ENCODE measurements around the gene PIN1.

PIN1 gene

DNA sequence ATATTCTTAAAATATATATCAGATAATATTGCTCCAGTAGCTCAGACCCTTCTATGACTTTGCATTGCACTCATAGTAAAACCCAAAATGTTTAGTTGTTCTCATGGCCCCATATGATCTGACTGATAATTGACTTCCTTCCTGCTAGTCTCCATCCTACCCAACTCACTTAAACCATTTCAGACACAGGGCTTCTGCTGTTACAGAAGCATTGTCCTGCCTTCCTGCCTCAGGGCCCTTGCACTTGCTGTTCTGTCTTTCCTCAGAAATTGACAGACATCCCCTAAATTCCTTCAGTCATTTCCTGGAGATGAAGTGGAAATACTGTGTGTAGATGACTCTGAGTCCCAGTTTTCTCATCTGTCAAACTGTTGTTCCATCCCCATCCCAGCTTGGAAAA is 36.0 kb upstream of the PIN1 start:
- in situ Hi-C loops (cut with HindIII; ENCODE audit: low pct_ligation_motif_present, low sequenced_read_pairs): no loop called here
- Histone ChIP-seq H3K27ac (no peak overlapping the region), H3K4me3 (ENCODE audit: low read depth, low read length) (no peak overlapping the region), H3K27me3 (replicated peaks) (no peaks in the 10 kb centered on the region), H3K36me3 (replicated peaks) (no peaks in the 10 kb centered on the region)
- DNase-seq: no peak
- no peak for TF ChIP-seq CTCF (IDR thresholded peaks at IDR 0.05; ENCODE audit: low read depth, low read length, missing control alignments)

DNA sequence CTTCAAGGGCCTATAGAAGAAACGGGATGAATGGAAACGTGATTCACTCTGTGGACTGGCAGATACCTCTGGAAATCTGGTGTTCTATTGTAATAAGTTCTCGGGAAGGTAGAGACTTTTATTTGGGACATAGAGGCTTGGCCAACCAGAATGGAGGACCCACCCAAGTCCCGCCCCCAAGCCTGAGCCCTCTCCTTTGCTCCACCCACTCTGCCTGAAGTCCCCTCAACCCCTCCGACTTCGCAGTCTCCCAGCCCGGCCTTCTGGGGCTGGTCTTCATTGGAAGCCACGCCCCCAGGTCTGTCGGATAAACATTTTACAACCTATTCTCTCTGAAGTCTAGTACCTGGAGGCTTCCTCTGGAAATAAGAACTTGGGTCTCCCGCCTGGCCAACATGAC is 33.1 kb upstream of the PIN1 start:
- DNase-seq: no peak
- in situ Hi-C loops (cut with HindIII; ENCODE audit: low pct_ligation_motif_present, low sequenced_read_pairs): no loop called here
- TF ChIP-seq CTCF (IDR thresholded peaks at IDR 0.05; ENCODE audit: low read depth, low read length, missing control alignments): no peak
- H3K27me3 ChIP-seq (replicated peaks): no peaks in the 10 kb centered on the region
- no peak overlapping the region for H3K27ac ChIP-seq
- peaks cover 12% of the 10 kb centered on the region for H3K36me3 ChIP-seq (replicated peaks)
- no peak overlapping the region for H3K4me3 ChIP-seq (ENCODE audit: low read depth, low read length)

- peaks cover 48% of the 10 kb centered on the region for H3K36me3 ChIP-seq (replicated peaks)
- in situ Hi-C loops (cut with HindIII; ENCODE audit: low pct_ligation_motif_present, low sequenced_read_pairs): no loop called here
- H3K27me3 ChIP-seq (replicated peaks): no peaks in the 10 kb centered on the region
- no peak overlapping the region for H3K27ac ChIP-seq
- TF ChIP-seq CTCF (IDR thresholded peaks at IDR 0.05; ENCODE audit: low read depth, low read length, missing control alignments): no peak
- DNase-seq: no peak
- no peak overlapping the region for H3K4me3 ChIP-seq (ENCODE audit: low read depth, low read length)
These were observed 28.3 kb upstream of the PIN1 start for GRCh38 chr19:9806803-9807202.

DNA sequence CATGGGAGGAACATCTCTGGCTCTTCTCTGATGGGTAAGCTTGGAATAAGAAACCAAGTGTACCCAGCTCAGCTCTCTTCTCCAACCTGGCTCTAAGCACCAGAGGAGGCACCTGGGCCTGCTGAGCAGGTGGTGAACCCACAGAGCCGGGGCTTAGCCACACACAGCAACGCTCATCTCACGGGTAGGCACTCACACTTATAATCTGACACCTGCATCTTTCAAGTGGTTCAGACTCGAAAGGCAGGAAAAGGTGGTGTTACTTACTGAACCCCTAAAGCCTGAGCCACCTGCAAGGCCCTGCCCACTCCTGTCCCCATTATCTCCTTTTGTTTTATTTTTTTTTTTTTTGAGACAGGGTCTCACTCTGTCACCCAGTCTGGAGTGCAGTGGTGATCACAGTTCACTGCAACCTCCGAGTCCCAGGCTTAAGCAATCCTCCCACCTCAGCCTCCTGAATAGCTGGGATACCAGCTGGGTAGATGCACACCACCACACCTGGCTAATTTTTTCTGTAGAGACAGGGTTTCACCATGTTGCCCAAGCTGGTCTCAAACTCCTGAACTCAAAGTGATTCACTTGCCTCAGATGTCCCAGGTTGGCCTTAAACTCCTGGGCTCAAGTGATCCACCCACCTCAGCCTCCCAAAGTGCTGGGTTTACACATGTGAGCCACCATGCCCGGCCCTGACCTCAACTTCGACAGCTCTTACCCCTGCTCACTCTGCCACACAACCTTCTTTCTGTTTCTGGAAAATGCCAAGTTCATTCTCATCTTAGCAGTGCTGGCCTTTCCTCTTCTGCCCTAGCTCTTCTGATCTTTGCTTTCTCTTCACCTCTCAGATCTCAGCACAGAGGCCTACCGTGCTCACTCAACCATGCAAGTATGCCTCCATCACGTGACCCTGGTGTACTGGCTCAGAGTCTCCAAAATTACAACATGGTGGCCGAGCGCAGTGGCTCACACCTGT is 26.0 kb upstream of the PIN1 start:
- no peak overlapping the region for H3K27ac ChIP-seq
- H3K4me3 ChIP-seq (ENCODE audit: low read depth, low read length): no peak overlapping the region
- TF ChIP-seq CTCF (IDR thresholded peaks at IDR 0.05; ENCODE audit: low read depth, low read length, missing control alignments): no peak
- in situ Hi-C loops (cut with HindIII; ENCODE audit: low pct_ligation_motif_present, low sequenced_read_pairs): no loop called here
- peaks cover 50% of the 10 kb centered on the region for H3K36me3 ChIP-seq (replicated peaks)
- no peak for DNase-seq
- no peaks in the 10 kb centered on the region for H3K27me3 ChIP-seq (replicated peaks)

DNA sequence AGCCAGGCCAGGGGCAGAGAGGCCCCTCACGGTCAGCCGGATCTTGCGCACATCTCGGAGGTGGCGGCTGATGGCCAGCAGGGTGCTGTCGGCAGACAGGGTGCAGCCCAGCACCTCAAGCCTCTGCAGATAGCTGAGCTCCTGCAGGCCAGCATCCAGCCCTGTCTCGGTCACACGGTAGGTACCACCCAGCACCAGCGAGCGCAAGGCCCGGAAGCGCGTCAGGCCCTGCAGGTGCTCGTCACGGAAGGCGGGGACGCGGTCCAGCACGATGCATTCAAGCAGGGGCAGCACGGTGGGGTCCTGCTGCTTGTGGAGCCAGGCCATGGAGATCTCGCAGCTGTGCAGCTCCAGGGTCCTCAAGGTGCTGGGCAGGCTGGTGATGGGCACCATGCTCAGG is 24.0 kb upstream of the PIN1 start:
- Histone ChIP-seq H3K27ac (no peak overlapping the region), H3K36me3 (replicated peaks) (peaks cover 52% of the 10 kb centered on the region), H3K4me3 (ENCODE audit: low read depth, low read length) (no peak overlapping the region), H3K27me3 (replicated peaks) (no peaks in the 10 kb centered on the region)
- TF ChIP-seq CTCF (IDR thresholded peaks at IDR 0.05; ENCODE audit: low read depth, low read length, missing control alignments): no peak
- in situ Hi-C loops (cut with HindIII; ENCODE audit: low pct_ligation_motif_present, low sequenced_read_pairs): no loop called here
- DNase-seq: no peak

Measured in brain microvascular endothelial cell (primary cell).